Lower leg skin (tissue), 4 donors: ENCODE measurements around the gene SCLY. TPM values are rescaled to one million over a fixed set of nuclear protein-coding genes. Genes with fewer than 3 reads are reported as not detected.

ENCODE experiments used
- DNase-seq, 2 donors: peaks; one replicate each; pipeline ENCODE4 v3.0.0-alpha.2; 2019; ENCODE audit warnings: low spot score in 2 of 2
- H3K4me3 ChIP-seq: fragments of 200-600 bp; sonication (generic); 2 replicates; pipeline ENCODE4 v1.5.1; 2017; ENCODE audit warnings: mild to moderate bottlenecking, low read depth; ENCODE audit not compliant: poor library complexity, severe bottlenecking
- CTCF ChIP-seq, 3 donors: fragments of 450-650 bp; IDR thresholded peaks; one replicate each; pipeline ENCODE4 v1.5.1; 2016; ENCODE audit warnings: antibody characterized with exemption in 3 of 3, mild to moderate bottlenecking in 3 of 3, moderate library complexity in 2 of 3
- POLR2A ChIP-seq, 2 donors: fragments of 450-650 bp; IDR thresholded peaks; one replicate each; pipeline ENCODE4 v1.6.1; 2016 to 2017; ENCODE audit warnings: antibody characterized with exemption in 2 of 2, mild to moderate bottlenecking in 1 of 2, moderate library complexity in 1 of 2
- WGBS, 2 donors: methylation state at CpG; one replicate each; pipeline ENCODE4 v1.1.5; 2018; 5-methylcytosine and 5-hydroxymethylcytosine counted together
- intact Hi-C: fragments of 100-400 bp; cut with DNase I; formaldehyde crosslinking; loops from one replicate; pipeline ENCODE4 v1.15.0; 2023; ENCODE audit warnings: low total_unique reads
- total RNA-seq, 4 donors: library from RNA; depleted of rRNA; stranded (reverse); fragments of >200 nt; gene quantifications; one replicate each; pipeline ENCODE4 v1.1.0, GENCODE V29; 2016

Gene SCLY
- total RNA-seq, 4 donors from 2014 or later: 2.4 to 12.1 (median 8.2) TPM

- no peak for TF ChIP-seq CTCF (IDR thresholded peaks at IDR 0.05)
- TF ChIP-seq POLR2A (IDR thresholded peaks at IDR 0.05): no peak
- DNase-seq: peak in 1 of 2 donors; percentile 75
- intact Hi-C loops: no loop called here
- no peak overlapping the region for H3K4me3 ChIP-seq
- 93 to 94% methylated on average over 17 of the region's 17 CpGs for WGBS, 2 donors
These were observed 33.7 kb downstream of the SCLY start for GRCh38 chr2:238094438-238095022.

GRCh38 chr2:238095143-238095542 lies 34.3 kb downstream of the SCLY start:
- intact Hi-C loops: no loop called here
- DNase-seq: peak in 1 of 2 donors; percentile 48
- WGBS, 2 donors: 90% methylated on average over 7 of the region's 7 CpGs
- TF ChIP-seq POLR2A (IDR thresholded peaks at IDR 0.05) (no peak), CTCF (IDR thresholded peaks at IDR 0.05) (no peak)
- H3K4me3 ChIP-seq: no peak overlapping the region

- intact Hi-C loops: no loop called here
- TF ChIP-seq CTCF (IDR thresholded peaks at IDR 0.05): no peak
- TF ChIP-seq POLR2A (IDR thresholded peaks at IDR 0.05): no peak
- DNase-seq: peak in 1 of 2 donors; percentile 74
- 70 to 77% methylated on average over 12 to 22 of the region's 22 CpGs for WGBS, 2 donors
- H3K4me3 ChIP-seq: no peak overlapping the region
These were observed 35.7 kb downstream of the SCLY start for GRCh38 chr2:238096311-238097011.

- intact Hi-C loops: no loop called here
- DNase-seq: peak; percentile 12 to 70
- H3K4me3 ChIP-seq: no peak overlapping the region
- TF ChIP-seq CTCF (IDR thresholded peaks at IDR 0.05) (no peak), POLR2A (IDR thresholded peaks at IDR 0.05) (no peak)
- 88 to 93% methylated on average over 19 of the region's 19 CpGs for WGBS, 2 donors
These were observed 36.6 kb downstream of the SCLY start for GRCh38 chr2:238097201-238097987.

- no peak overlapping the region for H3K4me3 ChIP-seq
- peak; percentile 33 to 82 for DNase-seq
- TF ChIP-seq CTCF (IDR thresholded peaks at IDR 0.05): no peak
- TF ChIP-seq POLR2A (IDR thresholded peaks at IDR 0.05): no peak
- intact Hi-C loops: no loop called here
- WGBS, 2 donors: 73 to 89% methylated on average over 35 of the region's 37 CpGs
These were observed 37.4 kb downstream of the SCLY start for GRCh38 chr2:238097988-238098871.
